Activated CD8-positive, alpha-beta memory T cell treated with anti-CD3 and anti-CD28 coated beads for 1 hour (primary cell): ENCODE data around the gene FTCD.

ENCODE experiments used
- DNase-seq, 2 donors: peaks; one replicate each; pipeline ENCODE4 v3.0.0-alpha.2; 2020; ENCODE audit warnings: low read depth in 1 of 2; ENCODE audit errors: extremely low read depth in 1 of 2

FTCD gene

GRCh38 chr21:46124926-46125845, 30.2 kb downstream of the FTCD start:
- no peak for DNase-seq

GRCh38 chr21:46124083-46124925, 31.1 kb downstream of the FTCD start:
- DNase-seq = no peak

DNA sequence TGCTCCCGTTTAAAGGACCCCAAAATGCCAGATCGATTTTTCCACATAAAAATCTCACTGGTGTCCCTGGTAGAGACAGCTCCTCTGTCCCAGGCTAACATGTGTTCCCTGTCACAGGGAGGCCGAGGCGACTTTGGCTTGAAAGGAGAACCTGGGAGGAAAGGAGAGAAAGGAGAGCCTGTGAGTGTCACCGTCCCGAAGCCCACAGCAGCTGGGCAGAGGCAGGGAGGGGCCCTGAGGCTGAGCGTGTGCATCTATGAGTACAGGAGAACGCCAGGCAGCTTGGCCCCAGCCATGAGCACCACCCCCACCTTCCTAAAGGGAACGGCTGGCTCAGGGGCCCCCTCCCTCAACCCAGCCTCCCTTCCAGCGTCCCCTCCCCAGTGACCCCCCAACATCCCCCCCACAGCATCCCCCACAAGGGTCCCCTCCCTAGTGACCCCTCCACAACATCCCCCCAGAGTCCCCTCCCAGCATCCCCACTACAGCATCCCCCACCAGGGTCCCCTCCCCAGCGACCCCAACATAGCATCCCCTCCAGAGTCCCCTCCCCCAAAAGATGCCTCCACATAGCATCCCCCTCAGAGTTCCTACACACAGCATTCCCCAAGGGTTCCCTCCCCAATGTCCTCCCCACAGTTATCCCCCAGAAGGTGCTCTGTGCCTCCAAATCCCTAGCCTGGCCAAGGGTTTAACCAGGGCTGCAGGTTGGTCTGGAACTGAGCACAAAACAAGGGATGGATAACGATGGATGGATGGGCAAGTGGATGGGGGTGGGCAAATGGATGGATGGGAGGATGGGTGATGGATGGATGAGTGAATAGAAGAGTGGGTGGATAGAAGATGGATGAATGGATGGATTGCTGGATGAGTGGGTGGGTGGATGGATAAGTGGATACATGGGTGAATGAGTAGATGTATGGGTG, 32.4 kb downstream of the FTCD start:
- no peak for DNase-seq

- no peak for DNase-seq
Measured at GRCh38 chr21:46122237-46122671, 33.1 kb downstream of the FTCD start.

GRCh38 chr21:46121286-46122221, 33.8 kb downstream of the FTCD start:
- no peak for DNase-seq

- no peak for DNase-seq
Measured at GRCh38 chr21:46120301-46121285, 34.8 kb downstream of the FTCD start.

DNA sequence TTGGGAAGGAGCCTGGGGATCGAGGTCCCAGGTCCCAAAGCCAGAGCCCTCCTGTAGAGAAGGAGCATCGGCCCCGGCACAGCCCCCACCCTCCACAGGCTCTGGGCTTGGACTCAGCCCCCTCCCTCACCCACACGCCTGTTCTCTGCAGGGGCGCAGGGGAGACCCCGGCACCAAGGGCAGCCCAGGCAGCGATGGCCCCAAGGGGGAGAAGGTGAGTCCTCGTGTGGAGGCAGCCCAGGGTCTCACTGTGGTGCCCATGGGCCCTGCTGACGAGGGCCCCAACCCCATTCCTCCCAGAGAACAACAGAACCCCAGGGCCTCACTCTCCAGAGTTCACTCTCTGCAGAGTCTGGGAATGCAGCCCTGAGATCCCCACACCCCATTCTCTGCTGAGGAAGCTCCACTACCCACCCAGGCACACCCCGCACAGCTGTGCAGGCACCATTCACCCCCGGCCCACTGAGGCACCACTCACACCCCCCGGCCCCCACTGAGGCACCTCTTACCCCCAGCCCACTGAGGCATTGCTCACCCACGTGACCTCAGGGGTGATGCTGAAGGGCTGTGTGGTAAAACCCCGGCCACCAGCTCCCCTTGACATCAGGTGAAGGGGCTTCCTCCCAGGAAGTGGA, 35.6 kb downstream of the FTCD start:
- DNase-seq = no peak

GRCh38 chr21:46119144-46119636, 36.2 kb downstream of the FTCD start:
- no peak for DNase-seq

DNA sequence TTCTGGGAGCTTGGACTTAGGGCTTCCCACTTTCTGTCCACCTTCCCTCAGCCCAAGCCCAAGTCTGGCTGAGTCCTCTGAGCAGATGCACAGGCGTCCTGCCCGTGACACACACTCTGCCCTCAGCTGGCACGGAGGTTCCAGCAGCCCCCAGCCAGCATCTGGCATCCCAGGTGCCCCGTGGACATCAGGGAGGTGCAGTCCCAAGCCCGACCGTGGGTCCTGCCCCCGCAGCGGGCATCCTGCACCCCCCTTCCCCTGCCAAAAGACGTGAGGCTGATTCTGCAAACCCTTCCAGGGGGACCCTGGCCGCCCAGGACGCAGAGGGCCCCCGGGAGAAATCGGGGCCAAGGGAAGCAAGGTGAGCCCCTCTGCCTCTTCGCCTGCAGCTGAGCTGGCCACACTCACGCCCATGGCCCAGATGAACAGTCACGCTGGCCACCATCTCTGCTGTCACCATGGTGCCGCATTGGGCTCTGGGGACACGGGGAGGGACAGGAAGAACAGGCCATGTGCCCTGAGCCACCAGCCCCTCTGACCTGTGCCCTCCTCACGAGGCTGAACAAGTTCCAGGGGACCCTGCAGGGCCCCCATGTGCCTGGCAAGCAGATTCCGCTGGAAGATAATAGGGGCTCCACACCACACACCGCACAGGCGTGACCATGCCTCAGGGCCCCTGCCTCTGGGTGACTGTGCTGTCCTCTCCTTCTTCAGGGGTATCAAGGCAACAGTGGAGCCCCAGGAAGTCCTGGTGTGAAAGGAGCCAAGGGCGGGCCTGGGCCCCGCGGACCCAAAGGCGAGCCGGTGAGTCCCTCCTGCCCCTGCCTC, 36.8 kb downstream of the FTCD start:
- no peak for DNase-seq

DNA sequence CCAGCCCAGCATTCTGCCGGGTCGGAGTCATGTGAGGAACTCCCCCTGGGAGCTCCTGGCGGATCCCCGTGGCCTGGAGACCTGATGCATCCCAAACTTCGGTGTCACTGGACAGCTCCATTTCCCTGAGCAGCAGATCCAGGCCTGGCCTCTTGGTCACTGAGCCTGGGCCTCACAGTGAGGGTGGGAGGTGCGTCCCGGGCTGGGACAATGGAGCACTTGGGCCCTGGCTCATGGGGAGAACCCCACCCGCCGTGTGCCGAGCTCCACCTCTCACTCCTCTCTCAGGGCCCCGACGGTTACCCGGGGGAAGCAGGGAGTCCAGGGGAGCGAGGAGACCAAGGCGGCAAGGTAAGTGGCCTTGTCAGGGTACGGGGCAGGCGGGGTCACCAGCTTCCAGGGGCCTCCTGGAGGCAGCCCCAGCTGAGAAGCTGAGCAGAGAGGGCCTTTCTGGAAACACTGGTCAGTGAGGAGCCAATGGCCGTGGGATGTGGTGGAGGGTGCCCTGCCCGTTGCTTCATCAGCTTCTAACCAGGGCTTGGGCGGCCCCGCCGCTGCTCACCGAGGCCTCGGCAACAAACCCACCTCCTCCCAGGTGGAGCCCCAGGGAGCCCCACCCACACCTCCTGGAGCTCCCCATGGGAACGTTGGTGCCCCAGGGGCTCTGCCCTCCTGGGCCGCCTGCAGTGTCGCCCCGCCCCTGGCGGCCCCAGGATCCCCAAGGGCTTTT, 37.6 kb downstream of the FTCD start:
- no peak for DNase-seq

- DNase-seq = no peak
Measured at GRCh38 chr21:46116776-46117585, 38.4 kb downstream of the FTCD start.

GRCh38 chr21:46116189-46116775, 39.1 kb downstream of the FTCD start:
- DNase-seq = no peak

DNA sequence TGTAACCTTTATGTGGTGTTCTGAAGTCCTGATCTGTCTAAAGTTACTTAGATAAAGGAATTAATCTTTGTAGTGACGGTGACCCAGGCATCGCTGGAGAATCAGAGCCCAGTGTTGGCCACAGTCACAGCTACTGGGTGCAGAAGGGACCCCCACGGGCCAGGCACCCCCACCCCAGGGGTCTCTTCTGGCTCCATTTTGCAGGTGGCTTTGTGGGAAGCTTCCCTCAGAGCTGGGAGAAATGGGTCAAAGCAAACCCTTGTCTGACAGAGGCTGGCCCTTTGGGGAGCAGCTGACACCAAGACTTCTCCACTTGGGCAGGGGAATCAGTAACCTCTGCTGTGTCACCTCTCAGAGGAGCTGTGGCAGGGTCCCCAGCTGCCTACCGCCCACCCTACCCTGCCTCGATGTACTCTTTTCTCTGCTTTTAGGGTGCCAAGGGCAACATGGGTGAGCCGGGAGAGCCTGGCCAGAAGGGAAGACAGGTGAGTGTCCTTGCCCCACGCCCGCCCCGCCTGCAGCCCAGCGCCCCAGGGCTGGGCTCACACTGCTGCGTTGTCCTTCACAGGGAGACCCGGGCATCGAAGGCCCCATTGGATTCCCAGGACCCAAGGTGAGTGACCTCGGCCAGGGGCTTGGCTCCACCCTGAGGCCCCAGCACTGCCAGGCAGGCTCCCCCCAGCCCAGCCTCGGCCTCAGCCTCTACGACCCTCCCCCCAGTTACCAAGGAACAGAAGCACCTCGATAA, 39.8 kb downstream of the FTCD start:
- DNase-seq = no peak

GRCh38 chr21:46114963-46115362, 40.4 kb downstream of the FTCD start:
- no peak for DNase-seq
